Right lobe of liver (tissue), 6 donors: Measurements from ENCODE around the gene TGM3. TPM values are rescaled to one million over a fixed set of nuclear protein-coding genes. Genes with fewer than 3 reads are reported as not detected.

Experiments
- ATAC-seq, 4 donors: fragments of 200-7000 bp; cut with Tn5 transposase; one replicate each; pipeline ENCODE4 v1.9.1; 2020; ENCODE audit warnings: mild to moderate bottlenecking in 4 of 4, moderate library complexity in 4 of 4
- DNase-seq, 3 donors: peaks; one replicate each; pipeline ENCODE4 v3.0.0-alpha.2; 2020
- H3K27ac ChIP-seq, 3 donors: fragments of 200-600 bp; one replicate each; pipeline ENCODE4 v1.8.0; 2022
- H3K27me3 ChIP-seq, 2 donors: fragments of 200-600 bp; one replicate each; pipeline ENCODE4 v1.8.0; 2022
- H3K36me3 ChIP-seq, 4 donors: fragments of 200-600 bp; sonication (generic) in 1 of 4; one replicate each; pipeline versions ENCODE4 v1.5.1 to v1.8.0; 2017 to 2022; ENCODE audit warnings: control low read depth in 1 of 4
- H3K4me1 ChIP-seq, 4 donors: fragments of 200-600 bp; sonication (generic) in 1 of 4; one replicate each; pipeline versions ENCODE4 v1.5.1 to v1.8.0; 2017 to 2022; ENCODE audit warnings: control low read depth in 1 of 4
- H3K4me3 ChIP-seq, 3 donors: fragments of 200-600 bp; one replicate each; pipeline ENCODE4 v1.8.0; 2022
- H3K9me3 ChIP-seq, 4 donors: fragments of 200-600 bp; sonication (generic) in 1 of 4; one replicate each; pipeline versions ENCODE4 v1.5.1 to v1.8.0; 2017 to 2022; ENCODE audit warnings: control low read depth in 1 of 4
- CTCF ChIP-seq, 4 donors: fragments of 200-600 bp in 3 of 4; fragments of 450-650 bp in 1 of 4; IDR thresholded peaks; one replicate each; pipeline versions ENCODE4 v1.5.1 to v1.8.0; 2016 to 2022; ENCODE audit warnings: antibody characterized with exemption in 4 of 4, mild to moderate bottlenecking in 2 of 4
- POLR2A ChIP-seq: fragments of 450-650 bp; IDR thresholded peaks from one replicate; pipeline ENCODE4 v1.6.1; 2017; ENCODE audit warnings: antibody characterized with exemption, mild to moderate bottlenecking
- WGBS: methylation state at CpG from one replicate; pipeline ENCODE4 v1.1.6; 2018; ENCODE audit warnings: low coverage, low lambda C conversion rate; ENCODE audit not compliant: insufficient coverage; ENCODE audit errors: missing lambda C conversion rate; 5-methylcytosine and 5-hydroxymethylcytosine counted together
- intact Hi-C, 2 donors: fragments of 100-400 bp; cut with DNase I; formaldehyde crosslinking; loops; one replicate each; pipeline versions ENCODE4 v1.11.2 to v1.14.1; 2022
- total RNA-seq, 6 experiments: library from RNA; depleted of rRNA in 2 of 6; stranded (reverse); fragments of >200 nt in 2 of 6; fragmentation: NEBNext Ultra II Directional in 3 of 6; extraction: Animal tissue kit (Norgen Biotek cat#: 25700) in 3 of 6; gene quantifications; one replicate each; pipeline versions ENCODE4 v1.1.0 to v1.2.4, GENCODE V29; 2016 to 2023
- donor health status: DM: no; HTN: yes; CAD: no.
- donor health status: DM: no; HTN: no; CAD: no.
- donor health status: DM: no; HTN: no; CAD: no.
- donor health status: DM: no; HTN: yes; CAD: no.
- donor health status: DM: no; HTN: yes; CAD: no.

Gene TGM3
- total RNA-seq, 6 experiments from 2014 or later: 0.15 to 3.0 (median 0.30) TPM; not detected in 2

DNA sequence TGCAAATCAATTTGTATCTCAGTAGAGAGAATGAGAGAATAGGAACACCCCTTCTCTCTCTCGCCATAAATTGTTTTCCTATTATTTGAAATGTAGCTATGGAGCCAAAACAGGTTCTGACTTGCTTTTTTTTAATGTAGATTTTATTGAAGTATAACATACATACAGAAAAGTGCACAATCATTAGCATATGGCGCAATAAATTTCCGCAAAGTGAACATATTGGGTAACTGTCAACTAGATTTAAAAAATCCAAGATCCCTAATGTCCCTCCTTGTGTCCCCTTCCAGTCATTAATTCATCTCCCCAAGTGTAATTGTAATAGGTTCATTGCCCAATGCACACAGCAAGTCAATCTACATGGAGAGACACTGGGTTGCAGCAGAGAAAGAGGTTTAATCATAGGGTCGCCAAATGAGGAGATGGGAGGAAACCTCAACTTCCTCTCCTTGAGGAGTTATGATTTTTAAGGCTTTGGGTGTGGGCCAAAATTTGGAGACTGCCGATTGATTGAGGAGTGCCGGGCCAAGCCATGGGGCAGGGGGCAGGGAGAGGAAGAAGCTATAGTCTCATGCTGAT lies 43.3 kb upstream of the TGM3 start:
- ATAC-seq (no peak), DNase-seq (no peak)
- Histone ChIP-seq H3K27ac (no peak overlapping the region), H3K27me3 (no peaks in the 10 kb centered on the region), H3K9me3 (no peaks in the 10 kb centered on the region), H3K36me3 (no peaks in the 10 kb centered on the region), H3K4me3 (no peak overlapping the region), H3K4me1 (no peaks in the 10 kb centered on the region)
- no peak for TF ChIP-seq POLR2A
- TF ChIP-seq CTCF (IDR thresholded peaks at IDR 0.05): no peak
- WGBS: 59% methylated on average over 6 of the region's 6 CpGs
- intact Hi-C loops: no loop called here

- WGBS: 87% methylated on average over 8 of the region's 10 CpGs
- no peaks in the 10 kb centered on the region for H3K36me3 ChIP-seq
- no peak overlapping the region for H3K27ac ChIP-seq
- ATAC-seq: no peak
- no peaks in the 10 kb centered on the region for H3K27me3 ChIP-seq
- H3K9me3 ChIP-seq: no peaks in the 10 kb centered on the region
- no peak overlapping the region for H3K4me3 ChIP-seq
- H3K4me1 ChIP-seq: no peaks in the 10 kb centered on the region
- DNase-seq: no peak
- no peak for TF ChIP-seq CTCF (IDR thresholded peaks at IDR 0.05)
- TF ChIP-seq POLR2A: no peak
- intact Hi-C loops: no loop called here
Observed at GRCh38 chr20:2253256-2253655, 42.5 kb upstream of the TGM3 start.

DNA sequence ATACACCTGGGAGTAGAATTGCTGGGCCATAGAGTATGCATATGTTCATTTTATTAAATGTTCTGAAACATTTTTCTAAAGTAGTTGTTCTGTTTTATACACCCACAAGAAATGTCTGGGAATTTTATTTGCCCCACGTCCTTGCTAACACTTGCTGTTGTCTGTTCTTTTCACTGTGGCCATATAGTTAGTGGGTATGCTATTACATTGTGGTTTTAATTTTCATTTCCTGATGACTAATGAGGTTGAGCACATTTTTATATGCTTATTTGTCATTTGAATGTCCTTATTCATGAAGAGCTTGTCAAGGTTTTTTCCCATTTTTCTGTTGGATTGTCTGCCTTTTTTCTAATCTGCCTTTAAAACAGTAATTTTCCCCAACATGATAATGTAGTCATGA lies 41.5 kb upstream of the TGM3 start:
- ATAC-seq: no peak
- no peaks in the 10 kb centered on the region for H3K36me3 ChIP-seq
- intact Hi-C loops: no loop called here
- H3K27me3 ChIP-seq: no peaks in the 10 kb centered on the region
- H3K9me3 ChIP-seq: no peaks in the 10 kb centered on the region
- no peak for TF ChIP-seq CTCF (IDR thresholded peaks at IDR 0.05)
- TF ChIP-seq POLR2A: no peak
- H3K4me3 ChIP-seq: no peak overlapping the region
- no peaks in the 10 kb centered on the region for H3K4me1 ChIP-seq
- 82% methylated on average over 1 of the region's 1 CpG for WGBS
- no peak overlapping the region for H3K27ac ChIP-seq
- no peak for DNase-seq

GRCh38 chr20:2255926-2256531 lies 39.8 kb upstream of the TGM3 start:
- no peak for TF ChIP-seq CTCF (IDR thresholded peaks at IDR 0.05)
- no peak for TF ChIP-seq POLR2A
- Histone ChIP-seq H3K27me3 (no peaks in the 10 kb centered on the region), H3K27ac (no peak overlapping the region), H3K4me1 (peaks cover 0 to 7% (median 2%) of the 10 kb centered on the region in 4 donors), H3K9me3 (no peaks in the 10 kb centered on the region), H3K4me3 (no peak overlapping the region), H3K36me3 (no peaks in the 10 kb centered on the region)
- intact Hi-C loops: no loop called here
- DNase-seq (no peak), ATAC-seq (peak; percentile 36 to 55 (median 42))
- WGBS: 39% methylated on average over 5 of the region's 9 CpGs
